Astrocyte (in vitro differentiated cells and primary cell): Measurements from ENCODE around the gene SRBD1.

ENCODE experiments used
- EZH2 ChIP-seq: IDR thresholded peaks from 2 replicates; pipeline ENCODE4 v1.6.1; 2012; ENCODE audit warnings: mild to moderate bottlenecking, low read length, inconsistent platforms; ENCODE audit not compliant: insufficient read depth
- TF ChIP-seq, protein P1 (sequence below): IDR thresholded peaks from 2 replicates; pipeline ENCODE4 v1.5.1; 2011; ENCODE audit warnings: low read depth, mild to moderate bottlenecking, inconsistent platforms, low read length, moderate library complexity; ENCODE audit not compliant: insufficient read depth

DNA sequence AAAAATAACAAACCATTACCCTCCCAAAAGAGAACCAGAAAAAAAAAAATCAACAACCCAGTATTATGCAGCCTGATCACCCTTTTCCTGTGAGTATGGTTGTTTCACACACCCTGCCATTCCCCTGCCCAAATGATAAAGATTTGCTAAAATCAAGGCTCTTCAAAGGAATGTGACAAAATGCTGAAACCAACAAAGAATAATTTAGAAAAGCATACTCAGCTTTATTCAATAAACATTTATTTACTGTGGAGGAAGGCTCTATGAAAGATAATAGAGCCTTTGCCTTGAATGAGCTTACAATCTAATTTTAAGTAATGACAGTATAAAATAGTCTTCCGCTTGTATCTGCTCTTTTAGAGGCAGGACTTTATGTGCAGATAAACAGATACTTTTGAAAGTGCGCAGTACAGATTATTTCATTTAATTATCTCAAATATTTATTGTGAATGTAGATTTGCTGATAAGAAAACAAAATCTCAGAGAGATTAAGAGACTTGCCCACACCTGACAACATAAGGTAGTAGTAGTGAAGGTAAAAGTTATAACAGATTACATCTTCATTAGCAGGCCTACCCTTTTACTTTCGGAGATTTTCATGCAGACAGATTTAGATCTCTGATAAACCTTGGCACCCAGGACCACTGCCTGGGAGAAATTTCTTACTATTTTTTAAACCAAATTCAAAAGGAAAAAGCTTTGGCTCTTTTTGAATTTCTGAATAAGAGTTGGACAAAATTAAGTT lies 211.9 kb downstream of the SRBD1 start:
- TF ChIP-seq, protein P1, sequence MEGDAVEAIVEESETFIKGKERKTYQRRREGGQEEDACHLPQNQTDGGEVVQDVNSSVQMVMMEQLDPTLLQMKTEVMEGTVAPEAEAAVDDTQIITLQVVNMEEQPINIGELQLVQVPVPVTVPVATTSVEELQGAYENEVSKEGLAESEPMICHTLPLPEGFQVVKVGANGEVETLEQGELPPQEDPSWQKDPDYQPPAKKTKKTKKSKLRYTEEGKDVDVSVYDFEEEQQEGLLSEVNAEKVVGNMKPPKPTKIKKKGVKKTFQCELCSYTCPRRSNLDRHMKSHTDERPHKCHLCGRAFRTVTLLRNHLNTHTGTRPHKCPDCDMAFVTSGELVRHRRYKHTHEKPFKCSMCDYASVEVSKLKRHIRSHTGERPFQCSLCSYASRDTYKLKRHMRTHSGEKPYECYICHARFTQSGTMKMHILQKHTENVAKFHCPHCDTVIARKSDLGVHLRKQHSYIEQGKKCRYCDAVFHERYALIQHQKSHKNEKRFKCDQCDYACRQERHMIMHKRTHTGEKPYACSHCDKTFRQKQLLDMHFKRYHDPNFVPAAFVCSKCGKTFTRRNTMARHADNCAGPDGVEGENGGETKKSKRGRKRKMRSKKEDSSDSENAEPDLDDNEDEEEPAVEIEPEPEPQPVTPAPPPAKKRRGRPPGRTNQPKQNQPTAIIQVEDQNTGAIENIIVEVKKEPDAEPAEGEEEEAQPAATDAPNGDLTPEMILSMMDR, result no peak
- TF ChIP-seq EZH2, result no peak
